Neuronal stem cell (in vitro differentiated cells): ENCODE results near the gene APBB2.

Experiments
- DNase-seq: peaks from one replicate; pipeline ENCODE4 v3.0.0-alpha.2; 2013; ENCODE audit warnings: low spot score
- H2AFZ ChIP-seq: one replicate; pipeline ENCODE4 v1.6.1; 2013; ENCODE audit warnings: mild to moderate bottlenecking, low read length, inconsistent platforms
- H2AK5ac ChIP-seq: 2 replicates; pipeline ENCODE4 v1.6.1; 2013; ENCODE audit warnings: low read depth, mild to moderate bottlenecking, inconsistent platforms, low read length, moderate library complexity, mixed read lengths
- H2BK120ac ChIP-seq: 2 replicates; pipeline ENCODE4 v1.6.1; 2013; ENCODE audit warnings: low read depth, mild to moderate bottlenecking, inconsistent platforms, low read length, moderate library complexity, mixed read lengths
- H2BK12ac ChIP-seq: one replicate; pipeline ENCODE4 v1.6.1; 2013; ENCODE audit warnings: low read length, inconsistent platforms
- H2BK15ac ChIP-seq: 2 replicates; pipeline ENCODE4 v1.6.1; 2013; ENCODE audit warnings: mild to moderate bottlenecking, low read length, inconsistent platforms, mixed read lengths
- H2BK5ac ChIP-seq: one replicate; pipeline ENCODE4 v1.6.1; 2013; ENCODE audit warnings: inconsistent platforms, mild to moderate bottlenecking, low read length, moderate library complexity
- H3K14ac ChIP-seq: one replicate; pipeline ENCODE4 v1.6.1; 2013; ENCODE audit warnings: low read length, inconsistent platforms
- H3K18ac ChIP-seq: 2 replicates; pipeline ENCODE4 v1.6.1; 2013; ENCODE audit warnings: low read length, inconsistent platforms
- H3K23ac ChIP-seq: 2 replicates; pipeline ENCODE4 v1.6.1; 2013; ENCODE audit warnings: low read depth, mild to moderate bottlenecking, mixed read lengths, low read length, inconsistent platforms; ENCODE audit not compliant: poor library complexity
- H3K27ac ChIP-seq: replicated peaks from 3 replicates; pipeline ENCODE4 v1.5.1; 2013; ENCODE audit warnings: low read length, inconsistent platforms
- H3K27me3 ChIP-seq, 3 experiments: 2 replicates each; pipeline ENCODE4 v1.6.1; 2013; ENCODE audit warnings: low read length in 3 of 3, mild to moderate bottlenecking in 2 of 3, inconsistent platforms in 1 of 3, low read depth in 1 of 3, mixed read lengths in 1 of 3, moderate library complexity in 1 of 3; ENCODE audit not compliant: control insufficient read depth in 3 of 3, insufficient read depth in 3 of 3
- H3K36me3 ChIP-seq, 2 donors: replicated peaks in 1 of 2; 2 replicates each; pipeline ENCODE4 v1.6.1; 2013; ENCODE audit warnings: low read length in 2 of 2; ENCODE audit not compliant: control insufficient read depth in 2 of 2, insufficient read depth in 2 of 2
- H3K4ac ChIP-seq: 2 replicates; pipeline ENCODE4 v1.6.1; 2013; ENCODE audit warnings: inconsistent platforms, mild to moderate bottlenecking, low read length, moderate library complexity
- H3K4me1 ChIP-seq, 2 donors: 1 replicate in 1 of 2; 2 replicates in 1 of 2; pipeline ENCODE4 v1.6.1; 2013; ENCODE audit warnings: low read length in 2 of 2, low read depth in 1 of 2; ENCODE audit not compliant: control insufficient read depth in 2 of 2, insufficient read depth in 1 of 2
- H3K4me2 ChIP-seq: one replicate; pipeline ENCODE4 v1.6.1; 2013; ENCODE audit warnings: mild to moderate bottlenecking, low read length, inconsistent platforms; ENCODE audit not compliant: insufficient read depth, poor library complexity, severe bottlenecking
- H3K4me3 ChIP-seq, 2 donors: 2 replicates each; pipeline ENCODE4 v1.5.1; 2013; ENCODE audit warnings: low read length in 2 of 2, mild to moderate bottlenecking in 2 of 2, inconsistent platforms in 1 of 2, moderate library complexity in 1 of 2
- H3K79me1 ChIP-seq: one replicate; pipeline ENCODE4 v1.6.1; 2013; ENCODE audit warnings: low read depth, mild to moderate bottlenecking, inconsistent platforms, low read length, moderate library complexity
- H3K9ac ChIP-seq: one replicate; pipeline ENCODE4 v1.6.1; 2013; ENCODE audit warnings: mild to moderate bottlenecking, low read depth, low read length, inconsistent platforms; ENCODE audit not compliant: poor library complexity
- H3K9me3 ChIP-seq, 2 donors: replicated peaks in 1 of 2; 2 replicates each; pipeline versions ENCODE3 to v1.6.1; 2013; ENCODE audit warnings: low read length in 2 of 2, mild to moderate bottlenecking in 2 of 2, inconsistent platforms in 1 of 2, low read depth in 1 of 2, mixed read lengths in 1 of 2, moderate library complexity in 1 of 2; ENCODE audit not compliant: control insufficient read depth in 2 of 2, insufficient read depth in 1 of 2
- H4K8ac ChIP-seq: one replicate; pipeline ENCODE4 v1.6.1; 2013; ENCODE audit warnings: low read depth, mild to moderate bottlenecking, inconsistent platforms, low read length, moderate library complexity
- H4K91ac ChIP-seq: one replicate; pipeline ENCODE4 v1.6.1; 2013; ENCODE audit warnings: low read length, low read depth, mild to moderate bottlenecking, inconsistent platforms; ENCODE audit not compliant: poor library complexity
- WGBS, 2 donors: extraction: QIAGEN DNeasy Blood & Tissue Kit; methylation state at CpG; one replicate each; pipeline ENCODE4 v1.1.7; 2013; ENCODE audit warnings: missing lambda C conversion rate in 2 of 2, mixed read lengths in 1 of 2; ENCODE audit not compliant: insufficient read length in 2 of 2, insufficient replicate concordance in 1 of 2; ENCODE audit errors: extremely low coverage in 2 of 2; 5-methylcytosine and 5-hydroxymethylcytosine counted together

Gene APBB2

GRCh38 chr4:40837094-40837870, 377.1 kb downstream of the APBB2 start:
- H3K4me3 ChIP-seq: no peak overlapping the region
- H3K4me1 ChIP-seq: peaks cover 2 to 7% of the 10 kb centered on the region in 2 donors
- no peaks in the 10 kb centered on the region for H3K27me3 ChIP-seq
- no peaks in the 10 kb centered on the region for H3K9me3 ChIP-seq
- no peak overlapping the region for H2BK12ac ChIP-seq
- peak overlapping the region; percentile 15 for H4K91ac ChIP-seq
- no peak overlapping the region for H2BK5ac ChIP-seq
- H2BK15ac ChIP-seq: no peak overlapping the region
- WGBS, 2 donors: no CpG with 5 or more reads among the region's 16 CpGs
- no peak overlapping the region for H3K23ac ChIP-seq
- H2AFZ ChIP-seq: no peak overlapping the region
- no peak overlapping the region for H2BK120ac ChIP-seq
- DNase-seq: no peak
- H4K8ac ChIP-seq: no peak overlapping the region
- H3K4me2 ChIP-seq: no peak overlapping the region
- no peak overlapping the region for H3K9ac ChIP-seq
- no peak overlapping the region for H3K27ac ChIP-seq
- H3K4ac ChIP-seq: no peak overlapping the region
- peaks cover 7% of the 10 kb centered on the region for H3K79me1 ChIP-seq
- no peak overlapping the region for H2AK5ac ChIP-seq
- peaks cover 3 to 43% of the 10 kb centered on the region in 2 donors for H3K36me3 ChIP-seq
- H3K18ac ChIP-seq: no peak overlapping the region
- no peak overlapping the region for H3K14ac ChIP-seq

- Histone ChIP-seq H3K36me3 (peaks cover 15 to 62% of the 10 kb centered on the region in 2 donors), H3K14ac (no peak overlapping the region), H3K23ac (no peak overlapping the region), H3K27ac (no peak overlapping the region), H2BK5ac (no peak overlapping the region), H3K9ac (no peak overlapping the region), H3K4me1 (peaks cover 7 to 11% of the 10 kb centered on the region in 2 donors), H3K4ac (no peak overlapping the region), H3K79me1 (peaks cover 7% of the 10 kb centered on the region), H3K18ac (no peak overlapping the region), H2BK12ac (no peak overlapping the region), H2AK5ac (no peak overlapping the region), H2BK15ac (no peak overlapping the region), H3K27me3 (no peaks in the 10 kb centered on the region), H4K8ac (no peak overlapping the region), H3K4me3 (no peak overlapping the region), H2BK120ac (no peak overlapping the region), H3K9me3 (no peaks in the 10 kb centered on the region), H3K4me2 (no peak overlapping the region), H2AFZ (no peak overlapping the region), H4K91ac (no peak overlapping the region)
- WGBS, 2 donors: no CpG with 5 or more reads among the region's 11 CpGs
- DNase-seq: no peak
Observed at GRCh38 chr4:40833212-40833611, 381.1 kb downstream of the APBB2 start.

GRCh38 chr4:40832175-40832574, 382.2 kb downstream of the APBB2 start:
- no peak overlapping the region for H2BK12ac ChIP-seq
- no peak overlapping the region for H2AK5ac ChIP-seq
- no peaks in the 10 kb centered on the region for H3K27me3 ChIP-seq
- H3K36me3 ChIP-seq: peaks cover 19 to 65% of the 10 kb centered on the region in 2 donors
- H4K91ac ChIP-seq: no peak overlapping the region
- no peak overlapping the region for H2AFZ ChIP-seq
- no CpG with 5 or more reads among the region's 11 CpGs for WGBS, 2 donors
- H3K23ac ChIP-seq: peak overlapping the region; percentile 37
- no peak overlapping the region for H3K4me3 ChIP-seq
- no peak overlapping the region for H3K27ac ChIP-seq
- no peak overlapping the region for H2BK15ac ChIP-seq
- DNase-seq: no peak
- H3K4me1 ChIP-seq: peaks cover 7 to 11% of the 10 kb centered on the region in 2 donors
- H3K4ac ChIP-seq: no peak overlapping the region
- no peak overlapping the region for H2BK120ac ChIP-seq
- peak overlapping the region; percentile 40 for H3K14ac ChIP-seq
- no peak overlapping the region for H2BK5ac ChIP-seq
- peaks cover 9% of the 10 kb centered on the region for H3K79me1 ChIP-seq
- peak overlapping the region; percentile 62 for H3K18ac ChIP-seq
- no peaks in the 10 kb centered on the region for H3K9me3 ChIP-seq
- no peak overlapping the region for H3K4me2 ChIP-seq
- no peak overlapping the region for H3K9ac ChIP-seq
- no peak overlapping the region for H4K8ac ChIP-seq

- Histone ChIP-seq H3K18ac (no peak overlapping the region), H4K91ac (no peak overlapping the region), H3K4me3 (no peak overlapping the region), H3K36me3 (peaks cover 21 to 66% of the 10 kb centered on the region in 2 donors), H2BK120ac (no peak overlapping the region), H2AK5ac (no peak overlapping the region), H3K4ac (no peak overlapping the region), H3K4me1 (peaks cover 7 to 11% of the 10 kb centered on the region in 2 donors), H3K14ac (no peak overlapping the region), H4K8ac (no peak overlapping the region), H2AFZ (no peak overlapping the region), H2BK5ac (no peak overlapping the region), H3K23ac (no peak overlapping the region), H2BK12ac (no peak overlapping the region), H3K9me3 (no peaks in the 10 kb centered on the region), H3K27ac (no peak overlapping the region), H3K4me2 (no peak overlapping the region), H3K79me1 (peaks cover 7% of the 10 kb centered on the region), H2BK15ac (no peak overlapping the region), H3K9ac (no peak overlapping the region), H3K27me3 (no peaks in the 10 kb centered on the region)
- no peak for DNase-seq
- WGBS, 2 donors: no CpG with 5 or more reads among the region's 18 CpGs
Observed at GRCh38 chr4:40831146-40831907, 383.0 kb downstream of the APBB2 start.
